DLD1 (cell line): ENCODE data around the gene MACROD2.

Experiments used
- in situ Hi-C: cut with HindIII; loops from 2 replicates; pipeline ENCODE4 v1.10.0; 2017; ENCODE audit warnings: low sequenced_read_pairs

The MACROD2 gene

DNA sequence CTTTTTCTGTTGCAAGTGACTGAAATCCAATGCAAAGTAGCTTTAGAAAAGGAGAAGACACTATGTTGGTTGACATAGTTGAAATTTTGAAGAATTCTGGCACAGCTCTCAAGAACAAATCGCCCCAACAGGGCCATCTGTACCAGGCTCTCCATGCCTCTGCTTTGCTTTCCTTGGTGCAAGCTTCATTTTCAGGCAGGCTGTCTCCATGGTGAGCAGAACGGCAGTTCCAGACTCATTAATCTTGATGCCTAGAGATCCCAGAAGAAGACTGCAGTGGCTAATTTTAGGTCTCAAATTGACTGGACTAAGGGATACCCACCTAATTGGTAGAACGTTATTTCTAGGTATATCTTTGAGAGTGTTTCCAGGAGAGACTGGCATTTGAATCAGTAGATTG lies 1292.8 kb downstream of the MACROD2 start:
- in situ Hi-C loops, result no loop called here

DNA sequence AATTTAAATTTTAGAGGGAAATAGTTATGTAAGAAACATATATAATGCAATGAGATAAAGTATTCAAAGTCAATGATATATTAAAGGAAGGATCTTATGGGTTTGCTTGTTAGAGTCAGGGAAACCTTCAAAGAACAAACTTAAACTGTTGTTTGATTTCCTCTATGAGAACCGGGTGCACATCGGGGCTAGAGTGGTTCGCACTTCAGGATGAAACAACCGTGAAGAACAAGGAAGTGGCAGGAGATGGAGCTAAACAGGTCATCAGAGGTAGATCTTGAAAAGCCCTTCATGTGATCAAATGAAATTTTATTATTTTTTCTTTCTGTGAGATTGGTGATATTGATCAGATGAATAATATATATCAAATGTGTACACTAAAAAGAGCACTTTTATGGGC lies 1294.0 kb downstream of the MACROD2 start:
- in situ Hi-C loops, result no loop called here

DNA sequence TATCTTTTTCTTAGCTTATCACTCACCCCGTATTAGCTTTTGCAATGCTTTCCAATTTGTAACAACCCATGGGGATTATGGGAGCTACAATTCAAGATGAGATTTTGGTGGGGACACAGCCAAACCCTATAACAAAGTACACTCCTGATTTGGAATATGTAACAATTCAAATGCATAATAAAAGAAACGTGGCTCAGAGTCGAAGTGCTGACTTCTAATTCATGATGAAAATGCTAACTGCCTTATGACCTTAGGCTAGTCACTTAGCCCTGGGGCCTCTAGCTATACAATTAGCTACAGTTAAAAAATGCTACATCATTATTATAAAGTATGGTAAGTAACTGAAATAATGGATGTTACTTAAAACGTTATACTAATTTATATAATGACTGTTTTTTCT lies 1297.1 kb downstream of the MACROD2 start:
- in situ Hi-C loops, result no loop called here

DNA sequence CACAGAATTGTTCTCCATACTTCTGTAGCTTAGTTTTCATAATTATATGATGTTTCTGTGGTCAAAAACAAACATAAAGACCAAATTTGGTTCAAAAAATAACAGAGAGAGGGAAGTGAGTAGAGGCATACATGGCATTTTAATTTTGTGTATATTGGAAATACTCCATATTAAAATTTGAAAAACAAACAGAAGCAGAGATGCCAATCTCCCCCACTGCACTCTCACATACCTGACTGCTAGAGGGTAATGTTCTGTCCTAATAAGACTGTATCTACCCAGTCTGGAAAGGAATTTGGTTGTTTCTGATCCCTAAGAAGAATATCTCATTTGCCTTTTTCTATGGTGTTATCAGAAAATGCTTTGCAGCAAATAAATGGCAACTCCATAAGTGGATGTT lies 1301.1 kb downstream of the MACROD2 start:
- in situ Hi-C loops, result no loop called here

DNA sequence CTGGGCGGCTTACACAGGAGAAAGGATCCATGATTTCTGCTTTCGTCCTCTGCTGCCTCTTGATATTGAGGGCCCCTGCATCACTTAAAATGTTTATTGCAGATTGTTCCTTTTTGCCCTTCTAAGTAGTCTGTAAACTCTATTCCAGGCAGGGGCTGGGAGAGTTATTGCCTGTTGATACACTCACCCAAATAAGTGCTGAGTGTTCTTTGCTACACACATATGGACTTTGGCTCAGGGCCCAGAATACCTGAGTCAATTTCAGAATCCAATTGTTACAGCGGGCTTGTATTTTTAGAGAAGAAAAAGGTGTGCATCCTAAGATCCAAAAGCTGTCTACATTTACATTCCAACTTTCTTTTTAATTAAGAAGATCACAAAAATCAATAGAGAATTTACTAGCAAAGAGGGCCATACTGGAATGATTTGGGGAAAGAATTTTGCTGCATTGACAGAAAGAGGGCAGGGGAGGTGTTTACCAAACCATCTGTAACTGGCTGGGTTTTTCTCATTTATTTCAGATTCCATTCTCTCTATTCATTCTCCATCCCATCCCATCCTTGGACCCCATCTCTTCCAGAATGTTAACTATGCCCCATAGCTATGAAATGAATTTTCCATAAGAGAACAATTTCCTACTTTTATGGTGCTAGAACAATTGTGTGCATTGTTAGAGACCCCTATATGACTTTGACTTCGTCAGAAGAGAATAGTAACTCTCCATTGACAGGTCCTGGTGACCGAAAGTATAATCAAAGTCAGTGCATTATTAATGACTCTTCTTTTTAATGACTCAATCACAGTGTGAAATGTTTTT lies 1302.0 kb downstream of the MACROD2 start:
- in situ Hi-C loops, result no loop called here

DNA sequence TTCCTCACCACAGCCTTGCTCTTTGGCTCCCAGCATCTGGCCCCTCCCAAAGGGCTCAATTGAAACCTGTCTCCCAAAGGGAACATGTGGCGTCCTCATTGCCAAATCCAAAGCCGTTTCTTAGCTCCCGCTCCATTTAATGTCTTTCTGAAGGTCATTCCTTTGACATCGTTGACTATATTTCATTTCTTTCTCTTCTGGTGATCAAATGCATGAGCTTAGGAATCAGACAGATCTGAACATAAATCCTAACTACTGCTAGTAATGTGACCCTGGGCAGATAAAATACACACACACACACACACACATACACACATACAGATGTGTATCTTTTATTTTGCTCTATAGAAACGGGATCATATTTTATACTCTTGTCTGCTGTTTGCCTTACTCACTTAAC lies 1306.8 kb downstream of the MACROD2 start:
- in situ Hi-C loops, result no loop called here

DNA sequence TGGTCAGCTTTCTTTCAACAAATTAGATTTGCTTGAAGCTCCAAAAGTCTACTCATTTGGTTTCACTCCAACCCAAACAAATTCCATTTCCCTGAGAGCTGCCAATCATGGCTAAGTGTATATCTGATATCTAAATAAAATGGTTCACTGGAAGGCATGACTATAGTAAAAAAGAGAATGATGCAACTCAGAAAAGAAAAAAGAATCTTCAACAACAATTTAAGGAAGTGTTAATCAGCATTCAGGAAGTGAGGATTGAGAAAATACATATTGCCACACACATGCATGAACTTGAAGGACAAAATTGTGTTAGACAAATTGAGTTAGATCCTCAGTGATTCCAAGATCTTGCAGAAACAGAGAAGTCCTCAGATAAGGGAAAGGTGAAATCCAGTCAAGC lies 1315.0 kb downstream of the MACROD2 start:
- in situ Hi-C loops, result no loop called here

DNA sequence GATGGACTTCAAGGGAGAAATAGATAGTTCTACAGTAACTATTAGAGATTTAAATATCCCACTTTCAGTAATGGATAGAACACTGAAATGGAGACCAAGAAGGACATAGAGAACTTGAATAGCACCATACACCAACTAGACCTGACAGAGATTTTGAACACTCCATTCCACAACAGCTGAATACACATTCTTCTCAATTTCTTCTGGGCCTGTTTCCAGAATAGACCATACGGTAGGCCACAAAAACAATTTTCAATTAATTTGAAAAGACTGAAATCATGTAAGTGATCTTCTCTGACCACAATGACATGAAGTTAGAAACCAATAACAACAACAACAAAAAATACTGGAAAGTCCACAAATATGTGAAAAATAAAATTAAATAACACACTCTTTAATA lies 1321.2 kb downstream of the MACROD2 start:
- in situ Hi-C loops, result no loop called here

DNA sequence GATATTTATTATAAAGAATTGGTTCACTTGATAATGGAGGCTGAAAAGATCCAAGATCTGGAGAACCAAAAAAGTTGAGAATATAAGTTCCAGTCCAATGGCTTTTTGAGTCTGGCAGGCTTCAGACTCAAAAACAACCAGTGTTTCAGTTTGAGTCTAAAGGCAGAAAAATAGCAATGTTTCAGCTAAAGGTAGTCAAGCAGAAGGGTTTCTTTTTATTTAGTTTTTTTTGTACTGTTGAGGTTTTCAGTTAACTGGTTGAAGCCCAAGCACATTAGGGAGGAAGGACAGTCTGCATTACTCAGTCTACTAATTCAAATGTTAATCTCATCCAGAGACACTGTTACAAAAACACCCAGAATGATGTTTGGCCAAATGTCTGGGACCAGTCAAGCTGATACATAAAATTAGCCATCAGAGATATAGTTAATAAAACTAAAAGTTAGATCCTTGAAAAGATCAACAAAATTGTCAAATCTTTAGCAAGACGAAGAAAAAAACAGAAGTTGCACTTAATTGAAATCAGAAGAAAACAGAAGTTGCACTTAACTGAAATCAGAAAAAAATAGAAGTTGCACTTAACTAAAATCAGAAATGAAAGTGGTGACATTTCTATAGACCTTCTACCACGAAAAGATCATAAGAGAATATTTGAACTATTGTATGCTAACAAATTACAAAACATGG lies 1322.4 kb downstream of the MACROD2 start:
- in situ Hi-C loops, result no loop called here

DNA sequence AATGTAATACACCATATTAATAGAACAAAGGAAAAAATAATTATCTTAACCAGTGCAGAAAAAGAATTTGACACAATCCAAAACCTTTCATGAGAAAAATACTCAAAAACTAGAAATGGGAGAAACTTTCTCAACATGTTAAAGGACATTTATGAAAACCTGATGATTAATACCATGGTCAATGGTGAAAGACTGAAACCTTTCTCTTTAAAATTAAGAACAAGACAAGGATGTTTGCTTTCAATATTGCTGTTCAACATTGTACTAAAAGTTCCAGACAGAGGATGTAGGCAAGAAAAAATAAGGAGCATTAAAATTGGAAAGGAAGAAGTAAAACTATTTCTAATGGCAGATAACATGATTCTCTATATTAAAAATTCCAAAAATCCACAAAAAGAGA lies 1323.4 kb downstream of the MACROD2 start:
- in situ Hi-C loops, result no loop called here

DNA sequence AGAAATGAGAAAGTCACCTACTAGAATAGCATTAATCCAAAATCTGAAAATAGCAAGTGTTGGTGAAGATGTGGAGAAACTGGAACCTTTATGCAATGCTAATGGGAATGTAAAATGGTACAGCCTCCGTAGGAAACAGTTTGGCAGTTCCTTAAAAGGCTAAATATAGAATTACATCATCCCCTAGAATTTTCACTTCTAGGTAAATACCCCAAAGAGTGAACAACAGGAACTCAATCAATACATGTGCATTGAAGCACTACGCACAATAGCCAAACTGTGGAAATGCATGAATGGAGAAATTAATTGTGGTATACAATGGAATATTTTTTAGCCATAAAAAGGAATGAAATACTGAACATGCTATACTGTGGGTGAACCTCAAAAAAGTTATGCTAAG lies 1324.1 kb downstream of the MACROD2 start:
- in situ Hi-C loops, result no loop called here

DNA sequence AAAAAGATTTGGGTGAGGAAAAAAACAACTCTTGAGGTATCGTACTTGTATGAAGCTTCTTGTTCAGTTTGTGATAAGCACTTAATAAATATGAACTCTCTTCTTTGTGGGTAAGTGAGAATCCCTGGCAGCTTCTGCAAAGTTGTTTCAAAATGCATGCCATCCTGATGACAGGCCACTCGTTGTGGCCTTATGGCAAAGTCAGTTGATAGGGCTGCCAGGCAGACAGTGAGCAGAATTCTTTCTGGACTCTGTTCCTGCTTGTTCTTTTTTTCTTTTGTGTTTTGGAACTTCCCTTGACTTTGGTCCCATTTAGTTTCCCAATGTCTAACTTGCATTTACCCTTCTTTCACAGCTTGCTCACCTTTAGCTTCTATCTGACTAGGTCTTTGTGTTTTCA lies 1325.6 kb downstream of the MACROD2 start:
- in situ Hi-C loops, result no loop called here

DNA sequence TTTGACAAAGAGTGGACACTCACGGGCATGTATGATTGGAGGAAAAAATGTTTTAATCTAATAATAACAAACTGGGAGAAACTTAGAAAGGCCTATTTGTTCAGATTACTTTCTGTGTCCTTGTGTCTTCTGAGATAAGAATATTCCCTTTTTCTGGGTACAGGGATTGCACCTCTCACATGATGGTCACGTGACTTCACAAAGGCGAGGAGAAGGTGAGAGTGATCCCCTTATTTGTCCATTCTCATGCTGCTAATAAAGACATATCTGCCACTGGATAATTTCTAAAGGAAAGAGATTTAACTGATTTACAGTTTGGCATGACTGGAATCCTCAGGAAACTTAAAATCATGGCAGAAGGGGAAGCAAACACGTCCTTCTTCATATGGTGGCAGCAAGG lies 1331.8 kb downstream of the MACROD2 start:
- in situ Hi-C loops, result no loop called here

DNA sequence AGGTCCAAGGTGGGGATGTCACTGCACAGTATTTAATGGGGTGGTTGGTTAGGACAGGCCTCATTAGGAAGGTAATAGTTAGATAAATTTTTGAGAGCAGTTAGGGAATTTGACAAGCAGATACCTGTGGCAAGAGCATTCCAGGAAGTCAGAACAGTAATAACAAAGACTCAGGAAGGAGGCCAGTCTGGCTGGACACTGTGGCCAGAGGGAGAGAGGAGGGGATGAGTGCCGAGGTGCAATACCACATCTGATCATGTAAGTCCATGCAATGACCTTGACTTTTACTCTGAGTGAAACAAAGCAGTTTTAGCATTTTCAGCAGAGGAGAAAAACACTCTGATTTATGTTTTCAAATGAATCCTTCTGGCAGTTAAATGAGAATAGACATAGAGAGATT lies 1332.8 kb downstream of the MACROD2 start:
- in situ Hi-C loops, result no loop called here

DNA sequence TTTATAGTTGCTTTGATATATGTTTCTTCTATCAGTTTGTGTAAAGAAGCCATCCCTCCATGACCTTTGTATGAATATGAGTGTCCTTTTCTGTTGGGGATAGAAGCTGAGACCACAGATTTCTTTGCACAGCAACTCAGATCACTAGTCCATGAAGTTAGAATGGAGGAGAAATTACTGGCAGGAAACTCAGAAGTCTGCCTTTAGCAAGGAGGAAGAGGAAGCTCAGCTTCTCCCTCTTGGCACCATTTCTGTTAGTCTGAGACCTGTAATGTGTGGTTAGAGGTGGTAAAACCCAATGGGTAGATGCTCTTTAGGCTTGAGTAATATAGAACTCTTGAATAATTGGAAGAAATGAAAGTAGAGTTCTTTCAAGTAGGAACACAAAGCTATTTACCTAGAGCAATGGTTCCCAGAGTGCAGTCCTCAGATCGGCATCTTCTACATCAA lies 1337.4 kb downstream of the MACROD2 start:
- in situ Hi-C loops, result no loop called here

DNA sequence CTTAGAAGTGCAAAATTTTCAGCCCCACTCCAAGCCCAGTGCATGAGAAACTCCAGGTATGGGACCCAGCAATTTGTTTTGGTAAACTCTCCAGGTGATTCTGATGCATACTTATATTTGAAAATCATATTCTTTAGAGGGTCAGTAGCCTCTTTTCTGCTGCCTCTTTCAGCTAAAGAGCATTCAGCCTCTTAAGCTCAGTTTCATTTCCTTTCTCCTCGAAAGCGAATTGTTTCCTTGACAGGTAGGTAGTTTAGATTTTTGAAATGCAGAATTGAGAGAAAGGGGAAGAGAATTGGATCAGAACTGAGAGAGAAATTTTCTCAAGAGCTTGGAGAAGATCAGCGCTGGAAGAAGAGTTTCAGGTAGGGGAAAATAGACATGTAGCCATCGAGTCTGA lies 1337.9 kb downstream of the MACROD2 start:
- in situ Hi-C loops, result no loop called here

DNA sequence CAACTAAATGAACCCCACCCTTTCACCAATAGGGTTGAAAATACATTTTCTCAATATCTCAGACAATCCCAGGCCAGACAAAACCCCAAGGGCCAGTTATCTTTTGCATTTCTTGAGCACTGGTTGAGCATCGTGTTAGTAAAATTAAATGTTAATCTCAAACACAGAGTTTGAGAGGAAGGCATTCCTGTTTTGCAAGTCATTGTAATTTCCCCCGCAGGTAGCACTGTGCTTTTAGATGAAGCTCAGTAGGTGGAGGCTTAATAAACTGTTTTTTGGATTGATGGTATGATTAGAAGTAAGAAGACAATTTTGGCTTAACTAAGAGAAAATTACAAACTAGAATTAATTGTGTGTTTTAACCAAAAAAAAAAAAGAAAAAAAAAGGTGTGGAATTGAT lies 1340.7 kb downstream of the MACROD2 start:
- in situ Hi-C loops, result no loop called here

DNA sequence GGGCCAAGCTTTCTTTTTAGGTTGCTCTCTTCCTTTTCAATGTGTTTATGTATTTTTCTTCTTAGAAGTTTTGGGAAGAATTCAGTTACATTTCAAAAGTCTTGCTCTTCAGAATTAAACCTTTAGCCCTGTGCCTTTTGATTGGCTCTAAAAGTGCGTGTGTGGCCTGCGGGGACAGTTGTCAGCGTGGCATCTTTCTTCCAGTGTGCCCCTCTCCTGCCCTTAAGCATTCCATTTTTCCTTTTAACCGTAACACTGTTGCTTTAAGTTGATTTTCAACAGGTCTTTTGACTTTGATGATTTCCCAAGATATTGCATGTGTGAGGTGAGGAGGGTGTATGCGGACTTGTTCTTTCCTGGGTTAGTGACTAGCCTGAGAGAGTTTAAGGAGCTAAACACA lies 1341.2 kb downstream of the MACROD2 start:
- in situ Hi-C loops, result no loop called here

DNA sequence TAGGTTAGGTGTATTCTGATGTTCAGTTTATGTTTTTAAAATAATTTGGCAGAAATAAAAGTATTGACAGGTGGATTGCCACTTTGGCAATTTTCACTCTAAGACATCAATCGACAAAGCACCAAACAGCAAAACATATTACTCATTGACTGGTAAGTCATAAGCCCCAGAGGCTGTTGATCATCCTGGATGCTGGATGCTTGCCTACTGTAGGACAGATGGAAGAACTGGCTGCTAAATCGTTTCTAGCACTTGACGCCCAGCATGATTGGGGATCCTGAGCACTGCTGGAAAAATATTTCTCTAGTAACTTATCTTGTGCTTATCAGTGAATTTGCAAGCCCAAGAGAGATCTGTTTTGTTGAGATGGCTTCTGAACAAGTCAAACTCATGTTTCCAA lies 1343.9 kb downstream of the MACROD2 start:
- in situ Hi-C loops, result no loop called here

DNA sequence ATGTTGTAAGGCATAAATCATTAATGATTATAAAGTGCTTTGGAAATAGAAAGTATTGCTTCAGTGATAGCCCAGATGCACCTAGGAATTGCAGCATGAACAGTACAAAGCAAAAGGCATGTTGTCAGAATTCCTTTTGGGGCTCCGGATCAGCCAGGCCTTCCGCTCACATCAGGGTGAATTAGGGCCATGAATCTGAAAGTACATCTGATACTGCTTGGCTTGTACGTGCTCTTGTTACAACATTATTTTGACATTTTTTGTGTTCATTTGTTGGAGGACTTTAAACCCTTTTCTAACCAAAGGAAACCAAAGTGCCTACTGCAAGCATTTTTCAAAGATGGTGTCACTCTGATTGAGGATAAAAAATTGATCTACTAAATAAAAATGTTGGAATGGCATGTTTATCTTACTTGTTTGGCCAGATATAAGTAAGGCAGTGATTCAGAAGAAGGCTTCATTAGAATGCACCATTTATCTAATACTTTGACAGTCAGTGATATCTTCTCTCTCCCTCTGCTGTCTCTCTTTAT lies 1347.7 kb downstream of the MACROD2 start:
- in situ Hi-C loops, result no loop called here

DNA sequence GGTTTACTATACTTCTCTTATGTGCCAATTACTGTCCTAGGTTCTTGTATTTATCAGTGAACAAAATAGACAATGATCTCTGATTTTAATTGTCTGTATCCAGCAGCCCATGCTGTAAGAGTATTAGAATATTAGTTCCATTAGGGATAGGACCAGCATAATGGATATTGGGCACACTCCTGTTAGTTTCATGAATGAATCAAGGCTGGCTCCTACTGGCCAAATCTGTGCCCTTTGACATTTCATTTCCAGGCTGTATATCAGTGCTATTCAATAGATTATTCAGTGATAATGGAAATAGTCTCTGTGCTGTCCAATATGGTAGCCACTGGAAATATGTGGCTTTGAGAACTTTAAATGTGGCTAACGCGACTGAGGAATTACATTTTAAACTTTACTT lies 1350.0 kb downstream of the MACROD2 start:
- in situ Hi-C loops, result no loop called here

DNA sequence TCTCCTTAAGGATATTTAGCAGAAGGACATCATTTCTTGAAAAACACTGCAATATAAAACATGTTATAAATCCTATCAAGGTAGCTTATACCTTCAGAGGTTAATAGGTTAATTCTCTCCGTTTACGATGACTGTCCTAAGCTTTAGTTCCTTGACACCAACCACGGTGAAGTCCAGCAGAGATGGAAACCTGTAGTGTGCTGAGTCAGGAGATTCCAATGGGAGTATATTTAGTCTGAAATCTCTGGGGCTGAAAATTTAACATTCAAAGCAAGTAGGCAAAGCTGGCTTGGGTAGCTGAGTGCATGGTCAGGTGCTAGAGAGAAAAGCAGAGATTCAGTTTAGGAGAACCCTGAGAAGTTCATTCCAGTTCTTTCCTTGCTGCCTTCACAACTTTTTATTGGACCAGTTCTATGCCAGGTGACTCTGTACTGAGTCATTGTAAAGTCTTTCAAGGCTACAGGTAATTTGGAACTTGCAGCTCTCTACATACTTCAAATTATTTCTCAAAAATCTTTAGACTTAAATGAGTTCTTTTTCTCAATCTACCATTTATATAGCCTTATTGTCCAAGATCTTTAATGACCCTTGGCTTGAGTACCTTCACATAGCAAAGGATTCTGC lies 1351.5 kb downstream of the MACROD2 start:
- in situ Hi-C loops, result no loop called here
